ENCODE data around the gene WNT10A. TPM values are rescaled to one million over a fixed set of nuclear protein-coding genes. Genes with fewer than 3 reads are reported as not detected.

Gene WNT10A
- total RNA-seq, 1 experiment from 2014 or later, result 1.5 TPM

DNA sequence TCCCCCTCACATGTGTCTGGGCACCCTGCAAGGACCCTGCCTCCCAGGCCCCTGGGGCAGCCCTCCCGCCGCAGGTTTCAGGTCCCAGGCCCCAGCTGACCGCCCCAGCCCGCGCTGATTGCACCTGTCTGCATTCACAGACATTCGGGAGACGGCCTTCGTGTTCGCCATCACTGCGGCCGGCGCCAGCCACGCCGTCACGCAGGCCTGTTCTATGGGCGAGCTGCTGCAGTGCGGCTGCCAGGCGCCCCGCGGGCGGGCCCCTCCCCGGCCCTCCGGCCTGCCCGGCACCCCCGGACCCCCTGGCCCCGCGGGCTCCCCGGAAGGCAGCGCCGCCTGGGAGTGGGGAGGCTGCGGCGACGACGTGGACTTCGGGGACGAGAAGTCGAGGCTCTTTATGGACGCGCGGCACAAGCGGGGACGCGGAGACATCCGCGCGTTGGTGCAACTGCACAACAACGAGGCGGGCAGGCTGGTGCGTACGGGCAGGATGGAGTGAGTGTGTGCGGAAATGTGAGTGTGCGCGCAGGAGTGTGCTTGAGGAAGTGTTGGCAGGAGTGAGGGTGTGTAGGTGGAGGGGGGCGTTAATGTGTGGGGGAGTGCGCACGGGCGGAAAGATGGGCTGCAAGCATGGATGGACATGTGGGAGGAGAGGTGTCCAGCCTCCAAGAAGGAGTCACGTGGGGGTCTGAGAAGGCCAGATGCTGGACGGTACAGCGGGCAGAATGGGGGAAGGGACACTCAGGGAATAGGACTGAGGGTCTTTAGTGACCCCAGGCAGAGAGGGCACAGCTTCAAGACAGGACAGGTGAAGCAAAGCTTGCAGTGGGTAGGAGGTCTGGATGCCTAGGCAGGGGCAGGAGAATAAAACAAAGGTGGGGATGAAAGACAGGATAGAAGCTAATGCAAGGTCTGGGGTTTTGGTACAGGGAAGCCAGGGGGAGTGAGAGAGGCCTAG is 9.0 kb upstream of the WNT10A start:
- intact Hi-C loops (cut with micrococcal nuclease), result no loop called here
- ChIA-PET POLR2A (no interaction called here), RAD21 (ENCODE audit: low non-redundant PET in 1 of 2, low total read pairs in 2 of 2, uncharacterized antibody in 2 of 2, unreplicated experiment in 2 of 2) (no interaction called here), CTCF (interaction anchor here (15.1 kb wide), 1 partner anchor 23 kb away, joined by 278 read pairs; no protein-coding TSS in a partner anchor)
- no peaks in the 10 kb centered on the region for H3K36me3 ChIP-seq (ENCODE audit: control insufficient read depth in 1 of 2, insufficient read depth in 2 of 2, low read length in 2 of 2)
- H3K4me2 ChIP-seq (ENCODE audit: low read length), result no peak overlapping the region
- H3K9ac ChIP-seq (ENCODE audit: low read length), result no peak overlapping the region
- no peaks in the 10 kb centered on the region for H3K9me3 ChIP-seq (ENCODE audit: control insufficient read depth in 1 of 2, insufficient read depth in 1 of 2, low read depth in 1 of 2, low read length in 2 of 2)
- no peaks in the 10 kb centered on the region for H3K27me3 ChIP-seq (ENCODE audit: insufficient read depth, low read length)
- DNase-seq (ENCODE audit: low read depth, low spot score), result no peak
- H2AFZ ChIP-seq (ENCODE audit: low read depth, low read length, poor library complexity, severe bottlenecking), result no peak overlapping the region
- no TSS peak for BruUV-seq (replicated peaks)
- H3K4me3 ChIP-seq (replicated peaks in 1 of 2; ENCODE audit: low read depth in 1 of 2, low read length in 2 of 2), result no peak overlapping the region
- H3K4me1 ChIP-seq (ENCODE audit: control insufficient read depth in 1 of 2, insufficient read depth in 2 of 2, low read length in 2 of 2), result no peaks in the 10 kb centered on the region
- H4K20me1 ChIP-seq (ENCODE audit: insufficient read depth), result no peaks in the 10 kb centered on the region
- TF ChIP-seq YY1 (IDR thresholded peaks at IDR 0.05; ENCODE audit: extremely low read depth, insufficient replicate concordance, low read depth, low read length) (no peak), EGR1 (IDR thresholded peaks at IDR 0.05; ENCODE audit: low read depth) (no peak), SRF (IDR thresholded peaks at IDR 0.05; ENCODE audit: low read depth) (no peak), JUND (IDR thresholded peaks at IDR 0.05) (no peak), EZH2 (IDR thresholded peaks at IDR 0.05) (no peak), ZFX (IDR thresholded peaks at IDR 0.05) (no peak), TCF7L2 (IDR thresholded peaks at IDR 0.05; ENCODE audit: borderline replicate concordance, extremely low read depth, insufficient read depth, insufficient read length) (no peak), SP1 (IDR thresholded peaks at IDR 0.05; ENCODE audit: low read depth) (no peak), CEBPB (IDR thresholded peaks at IDR 0.05; ENCODE audit: low read depth) (no peak)
- TF ChIP-seq, protein P1, sequence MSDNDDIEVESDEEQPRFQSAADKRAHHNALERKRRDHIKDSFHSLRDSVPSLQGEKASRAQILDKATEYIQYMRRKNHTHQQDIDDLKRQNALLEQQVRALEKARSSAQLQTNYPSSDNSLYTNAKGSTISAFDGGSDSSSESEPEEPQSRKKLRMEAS (IDR thresholded peaks at IDR 0.05), result no peak
- TF ChIP-seq, protein P2, sequence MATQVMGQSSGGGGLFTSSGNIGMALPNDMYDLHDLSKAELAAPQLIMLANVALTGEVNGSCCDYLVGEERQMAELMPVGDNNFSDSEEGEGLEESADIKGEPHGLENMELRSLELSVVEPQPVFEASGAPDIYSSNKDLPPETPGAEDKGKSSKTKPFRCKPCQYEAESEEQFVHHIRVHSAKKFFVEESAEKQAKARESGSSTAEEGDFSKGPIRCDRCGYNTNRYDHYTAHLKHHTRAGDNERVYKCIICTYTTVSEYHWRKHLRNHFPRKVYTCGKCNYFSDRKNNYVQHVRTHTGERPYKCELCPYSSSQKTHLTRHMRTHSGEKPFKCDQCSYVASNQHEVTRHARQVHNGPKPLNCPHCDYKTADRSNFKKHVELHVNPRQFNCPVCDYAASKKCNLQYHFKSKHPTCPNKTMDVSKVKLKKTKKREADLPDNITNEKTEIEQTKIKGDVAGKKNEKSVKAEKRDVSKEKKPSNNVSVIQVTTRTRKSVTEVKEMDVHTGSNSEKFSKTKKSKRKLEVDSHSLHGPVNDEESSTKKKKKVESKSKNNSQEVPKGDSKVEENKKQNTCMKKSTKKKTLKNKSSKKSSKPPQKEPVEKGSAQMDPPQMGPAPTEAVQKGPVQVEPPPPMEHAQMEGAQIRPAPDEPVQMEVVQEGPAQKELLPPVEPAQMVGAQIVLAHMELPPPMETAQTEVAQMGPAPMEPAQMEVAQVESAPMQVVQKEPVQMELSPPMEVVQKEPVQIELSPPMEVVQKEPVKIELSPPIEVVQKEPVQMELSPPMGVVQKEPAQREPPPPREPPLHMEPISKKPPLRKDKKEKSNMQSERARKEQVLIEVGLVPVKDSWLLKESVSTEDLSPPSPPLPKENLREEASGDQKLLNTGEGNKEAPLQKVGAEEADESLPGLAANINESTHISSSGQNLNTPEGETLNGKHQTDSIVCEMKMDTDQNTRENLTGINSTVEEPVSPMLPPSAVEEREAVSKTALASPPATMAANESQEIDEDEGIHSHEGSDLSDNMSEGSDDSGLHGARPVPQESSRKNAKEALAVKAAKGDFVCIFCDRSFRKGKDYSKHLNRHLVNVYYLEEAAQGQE (IDR thresholded peaks at IDR 0.05; ENCODE audit: low read depth), result no peak
- TF ChIP-seq, protein P3, sequence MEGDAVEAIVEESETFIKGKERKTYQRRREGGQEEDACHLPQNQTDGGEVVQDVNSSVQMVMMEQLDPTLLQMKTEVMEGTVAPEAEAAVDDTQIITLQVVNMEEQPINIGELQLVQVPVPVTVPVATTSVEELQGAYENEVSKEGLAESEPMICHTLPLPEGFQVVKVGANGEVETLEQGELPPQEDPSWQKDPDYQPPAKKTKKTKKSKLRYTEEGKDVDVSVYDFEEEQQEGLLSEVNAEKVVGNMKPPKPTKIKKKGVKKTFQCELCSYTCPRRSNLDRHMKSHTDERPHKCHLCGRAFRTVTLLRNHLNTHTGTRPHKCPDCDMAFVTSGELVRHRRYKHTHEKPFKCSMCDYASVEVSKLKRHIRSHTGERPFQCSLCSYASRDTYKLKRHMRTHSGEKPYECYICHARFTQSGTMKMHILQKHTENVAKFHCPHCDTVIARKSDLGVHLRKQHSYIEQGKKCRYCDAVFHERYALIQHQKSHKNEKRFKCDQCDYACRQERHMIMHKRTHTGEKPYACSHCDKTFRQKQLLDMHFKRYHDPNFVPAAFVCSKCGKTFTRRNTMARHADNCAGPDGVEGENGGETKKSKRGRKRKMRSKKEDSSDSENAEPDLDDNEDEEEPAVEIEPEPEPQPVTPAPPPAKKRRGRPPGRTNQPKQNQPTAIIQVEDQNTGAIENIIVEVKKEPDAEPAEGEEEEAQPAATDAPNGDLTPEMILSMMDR (IDR thresholded peaks at IDR 0.05 in 2 of 3, conservative IDR thresholded peaks at IDR 0.05 in 1 of 3; ENCODE audit: borderline replicate concordance in 1 of 3, insufficient read depth in 1 of 3, low read depth in 2 of 3, low read length in 2 of 3), result no peak
- no peaks in the 10 kb centered on the region for H3K79me2 ChIP-seq (ENCODE audit: insufficient read depth, low read length)
- ATAC-seq, result no peak
- H3K9me2 ChIP-seq (ENCODE audit: insufficient read depth), result no peaks in the 10 kb centered on the region
- no peak overlapping the region for H3K27ac ChIP-seq (ENCODE audit: low read depth, low read length)
